Measurements from ENCODE around the gene ZNF662.

The ZNF662 gene

GRCh38 chr3:42900226-42901072 lies 5.5 kb upstream of the ZNF662 start:
- no peak overlapping the region for H3K4me3 ChIP-seq (ENCODE audit: low read length)
- no peak for TF ChIP-seq ZNF274 (IDR thresholded peaks at IDR 0.05; ENCODE audit: low read depth, low read length)

GRCh38 chr3:42901073-42901415 lies 4.9 kb upstream of the ZNF662 start:
- no peak for TF ChIP-seq ZNF274 (IDR thresholded peaks at IDR 0.05; ENCODE audit: low read depth, low read length)
- no peak overlapping the region for H3K4me3 ChIP-seq (ENCODE audit: low read length)

- TF ChIP-seq ZNF274 (IDR thresholded peaks at IDR 0.05; ENCODE audit: low read depth, low read length), result no peak
- H3K4me3 ChIP-seq (ENCODE audit: low read length), result no peak overlapping the region
Observed at GRCh38 chr3:42902257-42902656, 3.7 kb upstream of the ZNF662 start.

- no peak overlapping the region for H3K4me3 ChIP-seq (ENCODE audit: low read length)
- TF ChIP-seq ZNF274 (IDR thresholded peaks at IDR 0.05; ENCODE audit: low read depth, low read length), result no peak
Observed at GRCh38 chr3:42904076-42904475, 1.9 kb upstream of the ZNF662 start.

GRCh38 chr3:42905740-42906069 lies 237 bp upstream of the ZNF662 start:
- no peak for TF ChIP-seq ZNF274 (IDR thresholded peaks at IDR 0.05; ENCODE audit: low read depth, low read length)
- H3K4me3 ChIP-seq (ENCODE audit: low read length), result no peak overlapping the region

- TF ChIP-seq ZNF274 (IDR thresholded peaks at IDR 0.05; ENCODE audit: low read depth, low read length), result no peak
Observed at GRCh38 chr3:42906848-42907183, 874 bp downstream of the ZNF662 start.

GRCh38 chr3:42908675-42909074 lies 2.7 kb downstream of the ZNF662 start:
- TF ChIP-seq ZNF274 (IDR thresholded peaks at IDR 0.05; ENCODE audit: low read depth, low read length), result no peak
- H3K4me3 ChIP-seq (ENCODE audit: low read length), result no peak overlapping the region

More at GRCh38 chr3:42906848-42907183, 874 bp downstream of the ZNF662 start:
- no peak overlapping the region for H3K4me3 ChIP-seq (ENCODE audit: low read length)

- no peak overlapping the region for H3K4me3 ChIP-seq (ENCODE audit: low read length)
- TF ChIP-seq ZNF274 (IDR thresholded peaks at IDR 0.05; ENCODE audit: low read depth, low read length), result no peak
Observed at GRCh38 chr3:42911551-42911950, 5.6 kb downstream of the ZNF662 start.

- no peak overlapping the region for H3K4me3 ChIP-seq (ENCODE audit: low read length)
- no peak for TF ChIP-seq ZNF274 (IDR thresholded peaks at IDR 0.05; ENCODE audit: low read depth, low read length)
Observed at GRCh38 chr3:42914771-42915515, 9.0 kb downstream of the ZNF662 start.

GRCh38 chr3:42923606-42924005 lies 17.7 kb downstream of the ZNF662 start:
- no peak overlapping the region for H3K4me3 ChIP-seq (ENCODE audit: low read length)
- TF ChIP-seq ZNF274 (IDR thresholded peaks at IDR 0.05; ENCODE audit: low read depth, low read length), result no peak

- TF ChIP-seq ZNF274 (IDR thresholded peaks at IDR 0.05; ENCODE audit: low read depth, low read length), result no peak
- H3K4me3 ChIP-seq (ENCODE audit: low read length), result no peak overlapping the region
Observed at GRCh38 chr3:42926310-42926709, 20.4 kb downstream of the ZNF662 start.

GRCh38 chr3:42934111-42934510 lies 28.2 kb downstream of the ZNF662 start:
- H3K4me3 ChIP-seq (ENCODE audit: low read length), result no peak overlapping the region
- TF ChIP-seq ZNF274 (IDR thresholded peaks at IDR 0.05; ENCODE audit: low read depth, low read length), result no peak

- no peak overlapping the region for H3K4me3 ChIP-seq (ENCODE audit: low read length)
- TF ChIP-seq ZNF274 (IDR thresholded peaks at IDR 0.05; ENCODE audit: low read depth, low read length), result no peak
Observed at GRCh38 chr3:42934910-42935309, 29.0 kb downstream of the ZNF662 start.

GRCh38 chr3:42935472-42935871 lies 29.5 kb downstream of the ZNF662 start:
- TF ChIP-seq ZNF274 (IDR thresholded peaks at IDR 0.05; ENCODE audit: low read depth, low read length), result no peak
- no peak overlapping the region for H3K4me3 ChIP-seq (ENCODE audit: low read length)
